Immature natural killer cell (primary cell): ENCODE results near the gene ZNF524. TPM values are rescaled to one million over a fixed set of nuclear protein-coding genes. Genes with fewer than 3 reads are reported as not detected.

Experiments
- DNase-seq, 3 donors: peaks; one replicate each; pipeline ENCODE4 v3.0.0; 2022; ENCODE audit warnings: mixed read lengths in 1 of 3
- H3K27ac Mint-ChIP-seq, 6 donors: one replicate each; pipeline ENCODE4 v1.8.0; 2020; ENCODE audit warnings: mixed read lengths in 6 of 6, mild to moderate bottlenecking in 5 of 6, inconsistent platforms in 4 of 6, moderate library complexity in 3 of 6
- H3K27me3 Mint-ChIP-seq, 3 donors: one replicate each; pipeline ENCODE4 v1.8.0; 2020 to 2021; ENCODE audit warnings: low read depth in 3 of 3, mild to moderate bottlenecking in 3 of 3, mixed read lengths in 3 of 3, moderate library complexity in 3 of 3, inconsistent platforms in 1 of 3
- H3K36me3 Mint-ChIP-seq, 3 donors: one replicate each; pipeline ENCODE4 v1.8.0; 2020; ENCODE audit warnings: mixed read lengths in 3 of 3, inconsistent platforms in 2 of 3, mild to moderate bottlenecking in 2 of 3
- H3K4me1 Mint-ChIP-seq, 2 donors: one replicate each; pipeline ENCODE4 v1.8.0; 2020; ENCODE audit warnings: inconsistent platforms in 2 of 2, mild to moderate bottlenecking in 2 of 2, mixed read lengths in 2 of 2, moderate library complexity in 1 of 2
- H3K4me3 Mint-ChIP-seq, 5 donors: one replicate each; pipeline ENCODE4 v1.8.0; 2020; ENCODE audit warnings: mild to moderate bottlenecking in 5 of 5, mixed read lengths in 5 of 5, inconsistent platforms in 3 of 5, moderate library complexity in 3 of 5
- H3K9me3 Mint-ChIP-seq, 6 donors: one replicate each; pipeline ENCODE4 v1.8.0; 2020; ENCODE audit warnings: mild to moderate bottlenecking in 6 of 6, mixed read lengths in 6 of 6, inconsistent platforms in 4 of 6, moderate library complexity in 3 of 6
- polyA plus RNA-seq, 3 donors: library from polyadenylated mRNA; unstranded; fragments of 300-500 nt; fragmentation: Illumina TruSeq; gene quantifications; one replicate each; pipeline ENCODE4 v1.2.3, GENCODE V29; 2021

Gene ZNF524
- polyA plus RNA-seq, 3 donors from 2014 or later, result 23.9 to 36.4 (median 31.7) TPM

DNA sequence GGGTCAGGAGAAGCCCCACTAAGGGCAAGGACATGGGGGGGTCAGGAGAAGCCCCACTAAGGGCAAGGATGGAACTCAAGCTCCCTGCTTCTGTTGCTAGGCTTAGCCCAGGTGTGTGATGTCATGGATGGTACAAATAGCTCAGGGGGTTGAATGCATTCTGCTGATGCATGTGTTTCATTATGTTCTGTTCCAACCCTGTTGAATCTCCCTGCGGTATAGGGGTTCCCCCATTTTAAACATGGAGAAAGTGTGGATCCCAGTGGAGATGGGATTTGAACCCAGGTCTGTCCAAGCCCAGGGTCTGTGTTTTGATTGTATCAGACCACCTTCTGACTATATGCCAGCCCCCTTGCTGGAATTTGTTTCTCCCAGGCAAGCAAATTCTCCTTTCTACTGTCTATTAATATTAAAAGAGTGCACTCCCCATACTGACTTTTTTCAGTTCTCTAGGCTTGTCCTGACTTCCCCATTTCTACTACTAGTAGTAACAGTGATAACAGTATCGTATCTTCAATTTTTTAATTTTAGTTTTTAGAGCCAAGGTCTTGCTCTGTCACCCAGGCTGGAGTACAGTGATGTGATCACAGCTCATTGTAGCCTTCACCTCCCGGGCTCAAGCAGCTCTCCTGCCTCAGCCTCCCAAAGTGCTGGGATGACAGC, 12.0 kb downstream of the ZNF524 start:
- H3K4me1 Mint-ChIP-seq, result peaks cover 32 to 51% of the 10 kb centered on the region in 2 donors
- H3K36me3 Mint-ChIP-seq, result peaks cover 3 to 12% (median 8%) of the 10 kb centered on the region in 3 donors
- H3K27ac Mint-ChIP-seq, result peak overlapping the region in 1 of 6 donors; percentile 26
- H3K9me3 Mint-ChIP-seq, result peaks cover 0 to 2% (median 0%) of the 10 kb centered on the region in 6 donors
- H3K4me3 Mint-ChIP-seq, result no peak overlapping the region
- H3K27me3 Mint-ChIP-seq, result peaks cover 0 to 4% (median under 1%) of the 10 kb centered on the region in 3 donors
- no peak for DNase-seq

DNA sequence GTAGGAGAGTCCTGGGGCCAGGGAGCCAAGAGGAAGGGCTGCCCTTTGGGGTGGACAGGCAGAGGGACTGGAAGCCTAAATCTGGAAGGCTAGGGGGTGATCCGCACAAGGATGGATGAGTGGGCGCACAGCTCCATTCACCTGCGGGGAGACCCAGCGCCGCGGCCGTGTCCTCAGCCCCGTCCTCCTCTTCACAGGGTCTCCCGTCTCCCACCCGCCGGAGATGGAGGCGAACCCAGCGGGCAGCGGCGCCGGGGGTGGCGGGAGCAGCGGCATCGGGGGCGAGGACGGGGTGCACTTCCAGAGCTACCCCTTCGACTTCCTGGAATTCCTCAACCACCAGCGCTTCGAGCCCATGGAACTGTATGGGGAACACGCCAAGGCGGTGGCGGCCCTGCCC, 13.3 kb downstream of the ZNF524 start:
- peaks cover 25 to 43% of the 10 kb centered on the region in 2 donors for H3K4me1 Mint-ChIP-seq
- H3K27ac Mint-ChIP-seq, result no peak overlapping the region
- H3K4me3 Mint-ChIP-seq, result no peak overlapping the region
- H3K36me3 Mint-ChIP-seq, result peaks cover 3 to 12% (median 7%) of the 10 kb centered on the region in 3 donors
- no peak for DNase-seq
- peaks cover 0 to 4% (median 2%) of the 10 kb centered on the region in 3 donors for H3K27me3 Mint-ChIP-seq
- H3K9me3 Mint-ChIP-seq, result no peaks in the 10 kb centered on the region

DNA sequence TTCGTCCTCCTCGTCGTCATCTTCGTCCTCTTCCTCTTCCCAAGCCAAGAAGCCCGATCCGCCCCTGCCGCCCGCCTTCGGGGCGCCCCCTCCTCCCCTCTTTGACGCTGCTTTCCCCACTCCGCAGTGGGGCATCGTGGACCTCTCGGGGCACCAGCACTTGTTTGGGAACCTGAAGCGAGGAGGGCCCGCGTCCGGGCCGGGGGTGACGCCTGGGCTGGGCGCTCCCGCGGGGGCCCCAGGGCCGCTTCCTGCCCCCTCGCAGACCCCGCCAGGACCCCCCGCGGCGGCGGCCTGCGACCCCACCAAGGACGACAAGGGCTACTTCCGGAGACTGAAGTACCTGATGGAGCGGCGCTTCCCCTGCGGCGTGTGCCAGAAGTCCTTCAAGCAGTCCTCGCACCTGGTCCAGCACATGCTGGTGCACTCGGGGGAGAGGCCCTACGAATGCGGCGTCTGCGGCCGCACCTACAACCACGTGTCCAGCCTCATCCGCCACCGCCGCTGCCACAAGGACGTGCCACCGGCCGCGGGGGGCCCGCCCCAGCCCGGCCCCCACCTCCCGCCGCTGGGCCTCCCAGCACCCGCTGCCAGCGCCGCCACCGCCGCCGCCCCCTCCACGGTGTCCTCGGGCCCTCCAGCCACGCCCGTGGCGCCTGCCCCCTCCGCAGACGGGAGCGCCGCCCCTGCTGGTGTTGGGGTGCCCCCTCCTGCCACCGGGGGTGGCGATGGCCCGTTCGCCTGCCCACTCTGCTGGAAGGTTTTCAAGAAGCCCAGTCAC, 14.0 kb downstream of the ZNF524 start:
- Mint-ChIP-seq H3K4me3 (no peak overlapping the region), H3K4me1 (peaks cover 21 to 36% of the 10 kb centered on the region in 2 donors)
- DNase-seq, result no peak

DNA sequence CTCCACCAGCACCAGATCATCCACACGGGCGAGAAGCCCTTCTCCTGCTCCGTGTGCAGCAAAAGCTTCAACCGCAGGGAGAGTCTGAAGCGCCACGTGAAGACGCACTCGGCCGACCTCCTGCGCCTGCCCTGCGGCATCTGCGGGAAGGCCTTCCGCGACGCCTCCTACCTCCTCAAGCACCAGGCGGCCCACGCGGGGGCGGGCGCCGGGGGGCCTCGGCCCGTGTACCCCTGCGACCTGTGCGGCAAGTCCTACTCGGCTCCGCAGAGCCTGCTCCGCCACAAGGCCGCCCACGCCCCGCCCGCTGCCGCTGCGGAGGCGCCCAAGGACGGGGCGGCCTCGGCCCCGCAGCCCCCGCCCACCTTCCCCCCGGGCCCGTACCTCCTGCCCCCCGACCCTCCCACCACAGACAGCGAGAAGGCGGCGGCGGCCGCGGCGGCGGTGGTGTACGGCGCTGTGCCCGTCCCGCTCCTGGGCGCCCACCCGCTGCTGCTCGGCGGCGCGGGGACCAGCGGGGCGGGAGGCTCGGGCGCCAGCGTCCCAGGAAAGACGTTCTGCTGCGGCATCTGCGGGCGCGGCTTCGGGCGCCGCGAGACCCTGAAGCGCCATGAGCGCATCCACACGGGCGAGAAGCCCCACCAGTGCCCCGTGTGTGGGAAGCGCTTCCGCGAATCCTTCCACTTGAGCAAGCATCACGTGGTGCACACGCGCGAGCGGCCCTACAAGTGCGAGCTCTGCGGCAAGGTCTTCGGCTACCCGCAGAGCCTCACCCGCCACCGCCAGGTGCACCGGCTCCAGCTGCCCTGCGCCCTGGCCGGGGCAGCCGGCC, 14.8 kb downstream of the ZNF524 start:
- Mint-ChIP-seq H3K4me1 (peaks cover 17 to 32% of the 10 kb centered on the region in 2 donors), H3K4me3 (no peak overlapping the region), H3K9me3 (no peaks in the 10 kb centered on the region), H3K36me3 (peaks cover 0 to 12% (median 7%) of the 10 kb centered on the region in 3 donors), H3K27me3 (peaks cover 0 to 4% (median 2%) of the 10 kb centered on the region in 3 donors), H3K27ac (no peak overlapping the region)
- DNase-seq, result no peak

More for the DNA sequence above, 14.0 kb downstream of the ZNF524 start:
- Mint-ChIP-seq H3K27ac (no peak overlapping the region), H3K36me3 (peaks cover 3 to 12% (median 7%) of the 10 kb centered on the region in 3 donors), H3K9me3 (no peaks in the 10 kb centered on the region), H3K27me3 (peaks cover 0 to 4% (median 2%) of the 10 kb centered on the region in 3 donors)

DNA sequence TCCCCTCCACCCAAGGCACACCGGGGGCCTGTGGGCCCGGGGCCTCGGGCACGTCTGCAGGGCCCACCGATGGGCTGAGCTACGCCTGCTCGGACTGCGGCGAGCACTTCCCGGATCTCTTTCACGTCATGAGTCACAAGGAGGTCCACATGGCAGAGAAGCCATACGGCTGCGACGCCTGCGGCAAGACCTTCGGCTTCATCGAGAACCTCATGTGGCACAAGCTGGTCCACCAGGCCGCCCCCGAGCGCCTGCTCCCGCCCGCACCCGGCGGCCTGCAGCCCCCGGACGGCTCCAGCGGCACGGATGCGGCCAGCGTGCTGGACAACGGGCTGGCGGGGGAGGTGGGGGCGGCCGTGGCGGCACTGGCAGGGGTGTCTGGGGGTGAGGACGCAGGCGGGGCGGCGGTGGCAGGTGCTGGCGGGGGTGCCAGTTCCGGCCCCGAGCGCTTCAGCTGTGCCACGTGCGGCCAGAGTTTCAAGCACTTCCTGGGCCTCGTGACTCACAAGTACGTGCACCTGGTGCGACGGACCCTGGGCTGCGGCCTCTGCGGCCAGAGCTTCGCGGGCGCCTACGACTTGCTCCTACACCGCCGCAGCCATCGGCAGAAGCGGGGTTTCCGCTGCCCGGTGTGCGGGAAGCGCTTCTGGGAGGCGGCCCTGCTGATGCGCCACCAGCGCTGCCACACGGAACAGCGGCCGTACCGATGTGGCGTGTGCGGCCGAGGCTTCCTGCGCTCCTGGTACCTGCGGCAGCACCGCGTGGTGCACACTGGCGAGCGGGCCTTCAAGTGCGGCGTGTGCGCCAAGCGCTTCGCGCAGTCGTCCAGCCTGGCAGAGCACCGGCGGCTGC, 15.7 kb downstream of the ZNF524 start:
- Mint-ChIP-seq H3K9me3 (no peaks in the 10 kb centered on the region), H3K4me3 (no peak overlapping the region), H3K36me3 (peaks cover 0 to 9% (median 7%) of the 10 kb centered on the region in 3 donors), H3K4me1 (peaks cover 20 to 36% of the 10 kb centered on the region in 2 donors), H3K27me3 (peaks cover 0 to 2% (median 2%) of the 10 kb centered on the region in 3 donors), H3K27ac (no peak overlapping the region)
- DNase-seq, result no peak

DNA sequence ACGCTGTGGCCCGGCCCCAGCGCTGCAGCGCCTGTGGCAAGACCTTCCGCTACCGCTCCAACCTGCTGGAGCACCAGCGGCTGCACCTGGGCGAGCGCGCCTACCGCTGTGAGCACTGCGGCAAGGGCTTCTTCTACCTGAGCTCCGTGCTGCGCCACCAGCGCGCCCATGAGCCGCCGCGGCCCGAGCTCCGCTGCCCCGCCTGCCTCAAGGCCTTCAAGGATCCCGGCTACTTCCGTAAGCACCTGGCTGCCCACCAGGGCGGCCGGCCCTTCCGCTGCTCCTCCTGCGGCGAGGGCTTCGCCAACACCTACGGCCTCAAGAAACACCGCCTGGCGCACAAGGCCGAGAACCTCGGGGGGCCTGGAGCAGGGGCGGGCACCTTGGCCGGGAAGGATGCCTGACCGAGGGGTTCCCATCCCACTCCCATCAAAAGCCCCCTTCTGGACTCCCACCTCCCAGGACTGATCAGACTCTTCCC, 16.3 kb downstream of the ZNF524 start:
- peaks cover 15 to 29% of the 10 kb centered on the region in 2 donors for H3K4me1 Mint-ChIP-seq
- H3K27me3 Mint-ChIP-seq, result peaks cover 0 to 2% (median 2%) of the 10 kb centered on the region in 3 donors
- no peaks in the 10 kb centered on the region for H3K9me3 Mint-ChIP-seq
- H3K36me3 Mint-ChIP-seq, result peaks cover 0 to 9% (median 7%) of the 10 kb centered on the region in 3 donors
- no peak for DNase-seq
- H3K27ac Mint-ChIP-seq, result no peak overlapping the region
- H3K4me3 Mint-ChIP-seq, result no peak overlapping the region

DNA sequence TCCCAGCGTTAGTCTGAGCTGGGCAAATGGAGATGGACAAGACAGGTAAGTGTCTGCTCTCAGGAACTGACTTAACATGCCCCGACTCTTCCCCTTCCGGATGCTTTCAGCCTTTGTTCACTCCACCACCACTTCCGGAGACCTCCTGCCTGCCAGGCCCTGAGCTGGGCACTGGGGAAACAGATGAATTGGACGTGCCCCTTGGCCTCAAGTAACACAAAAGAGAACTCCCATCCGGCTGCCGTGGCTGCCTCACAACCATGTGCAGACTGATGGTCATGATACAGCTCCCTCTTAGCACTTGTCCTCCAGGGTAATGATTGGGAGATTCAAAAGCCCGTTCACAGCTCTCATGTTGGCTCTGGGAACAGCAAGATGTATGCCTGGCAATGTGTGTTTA, 17.3 kb downstream of the ZNF524 start:
- Mint-ChIP-seq H3K9me3 (no peaks in the 10 kb centered on the region), H3K4me1 (peaks cover 10 to 19% of the 10 kb centered on the region in 2 donors), H3K27me3 (peaks cover 0 to 2% (median 0%) of the 10 kb centered on the region in 3 donors), H3K27ac (no peak overlapping the region), H3K36me3 (peaks cover 0 to 8% (median 7%) of the 10 kb centered on the region in 3 donors), H3K4me3 (no peak overlapping the region)
- DNase-seq, result no peak

DNA sequence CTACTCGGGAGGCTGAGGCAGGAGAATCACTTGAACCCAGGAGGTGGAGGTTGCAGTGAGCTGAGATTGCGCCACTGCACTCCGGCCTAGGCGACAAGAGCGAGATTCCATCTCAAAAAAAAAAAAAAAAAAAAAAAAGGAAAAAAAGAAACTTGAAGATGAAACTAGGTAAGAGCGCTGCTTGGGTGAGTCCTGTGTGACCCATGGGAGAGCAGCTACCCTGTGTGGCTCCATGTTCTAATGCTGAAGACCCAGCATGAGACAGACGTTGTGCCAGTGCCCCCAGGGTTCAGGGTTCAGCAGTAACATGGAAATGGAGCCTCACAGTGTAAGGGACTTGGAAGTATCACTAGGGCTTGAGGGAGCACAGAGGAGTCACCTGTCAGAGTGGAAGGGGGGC, 18.3 kb downstream of the ZNF524 start:
- Mint-ChIP-seq H3K36me3 (peaks cover 0 to 6% (median 2%) of the 10 kb centered on the region in 3 donors), H3K4me1 (peaks cover 9 to 16% of the 10 kb centered on the region in 2 donors), H3K9me3 (no peaks in the 10 kb centered on the region), H3K27me3 (peaks cover 0 to 2% (median 0%) of the 10 kb centered on the region in 3 donors), H3K4me3 (no peak overlapping the region), H3K27ac (peak overlapping the region in 1 of 6 donors; percentile 22)
- DNase-seq, result no peak

DNA sequence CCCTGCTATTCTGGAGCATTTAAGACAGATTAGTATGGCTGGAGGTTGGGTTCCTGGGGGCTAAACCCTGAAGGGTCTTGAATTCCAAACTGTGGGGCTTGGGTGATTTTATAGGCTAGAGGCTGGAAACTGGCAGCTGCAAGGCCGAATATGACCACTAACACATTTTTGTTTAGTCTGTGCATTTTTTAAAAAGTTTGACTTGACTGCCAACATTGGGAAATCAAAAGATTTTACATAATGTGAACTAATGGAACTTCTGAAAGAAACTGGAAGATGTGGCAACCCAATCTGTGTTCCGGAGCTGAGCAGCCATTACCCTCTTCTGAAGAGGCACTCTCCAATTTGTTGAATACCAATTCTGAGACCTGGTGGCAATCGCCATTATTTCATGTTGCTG, 19.2 kb downstream of the ZNF524 start:
- Mint-ChIP-seq H3K4me1 (peaks cover 15 to 24% of the 10 kb centered on the region in 2 donors), H3K4me3 (no peak overlapping the region), H3K9me3 (no peaks in the 10 kb centered on the region), H3K27ac (peak overlapping the region in 1 of 6 donors; percentile 44), H3K27me3 (peaks cover 0 to 7% (median 4%) of the 10 kb centered on the region in 3 donors), H3K36me3 (peaks cover 0 to 8% (median 4%) of the 10 kb centered on the region in 3 donors)
- DNase-seq, result no peak

DNA sequence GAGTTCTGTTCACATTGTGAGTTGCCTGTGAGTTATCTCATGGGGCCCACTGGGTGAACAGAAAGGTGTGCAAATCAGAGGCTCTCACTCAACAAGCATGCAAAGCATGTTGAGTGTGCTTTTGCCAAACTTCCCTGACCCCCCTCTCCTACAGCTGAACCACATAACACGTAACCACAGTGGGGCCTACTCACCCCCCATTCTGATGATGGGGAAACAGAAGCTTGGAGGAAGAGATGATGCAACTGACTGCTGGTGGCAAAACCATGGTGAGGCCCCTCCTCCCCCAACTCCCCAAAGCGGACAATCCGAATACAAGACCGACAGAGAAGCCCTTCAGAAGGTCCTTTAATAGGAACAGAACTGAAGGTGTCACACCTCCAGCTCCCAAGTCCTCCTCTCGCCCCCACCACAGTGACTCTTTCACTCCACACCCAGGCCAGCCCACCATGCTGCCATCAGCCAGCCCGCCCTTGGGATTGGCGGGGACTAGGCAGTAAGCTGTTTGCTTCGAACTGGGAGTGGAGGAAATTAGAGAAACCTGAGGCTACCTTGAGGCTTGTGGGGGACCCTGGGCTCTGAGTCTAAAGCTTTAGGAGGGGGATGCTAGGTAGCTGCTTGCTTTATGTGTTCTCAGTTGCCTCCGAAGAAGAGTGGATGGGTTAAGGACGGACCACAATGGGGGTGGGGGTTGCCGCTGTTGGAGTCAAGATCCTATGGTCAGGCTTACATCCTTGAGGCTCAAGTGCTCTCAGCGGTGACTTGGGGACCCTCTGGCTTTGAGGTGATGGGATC, 20.5 kb downstream of the ZNF524 start:
- H3K4me3 Mint-ChIP-seq, result no peak overlapping the region
- H3K36me3 Mint-ChIP-seq, result peaks cover 0 to 8% (median 4%) of the 10 kb centered on the region in 3 donors
- peaks cover 22 to 33% of the 10 kb centered on the region in 2 donors for H3K4me1 Mint-ChIP-seq

DNA sequence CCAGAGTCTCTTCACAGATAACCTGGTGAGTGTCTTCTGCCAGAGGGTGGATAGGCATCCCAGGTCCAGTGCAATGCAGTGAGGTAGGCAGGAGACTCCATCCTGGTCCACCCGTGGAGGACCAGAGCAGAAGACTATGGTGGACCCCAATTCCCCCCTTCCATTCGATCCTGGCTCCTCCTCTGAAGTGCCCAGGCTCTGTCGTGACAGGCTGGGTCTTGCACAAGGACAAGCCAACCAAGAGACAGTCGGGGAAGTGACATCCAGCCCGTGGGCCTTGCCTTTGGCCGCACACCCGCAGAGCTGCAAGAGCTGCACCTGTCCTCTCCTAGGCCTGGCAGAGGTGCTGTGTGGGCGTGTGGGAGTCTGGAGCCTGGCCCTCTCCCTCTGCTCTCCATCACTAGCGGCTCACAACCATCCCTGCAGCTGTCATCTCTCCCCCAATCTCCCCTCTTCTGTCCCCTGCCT, 21.2 kb downstream of the ZNF524 start:
- H3K27ac Mint-ChIP-seq, result no peak overlapping the region
- DNase-seq, result no peak
- H3K36me3 Mint-ChIP-seq, result peaks cover 0 to 8% (median 4%) of the 10 kb centered on the region in 3 donors
- H3K9me3 Mint-ChIP-seq, result no peaks in the 10 kb centered on the region
- no peak overlapping the region for H3K4me3 Mint-ChIP-seq
- peaks cover 5 to 12% (median 8%) of the 10 kb centered on the region in 3 donors for H3K27me3 Mint-ChIP-seq
- peaks cover 22 to 33% of the 10 kb centered on the region in 2 donors for H3K4me1 Mint-ChIP-seq

More for the DNA sequence above, 20.5 kb downstream of the ZNF524 start:
- Mint-ChIP-seq H3K27ac (peak overlapping the region in 1 of 6 donors; percentile 33), H3K9me3 (no peaks in the 10 kb centered on the region), H3K27me3 (peaks cover 5 to 12% (median 8%) of the 10 kb centered on the region in 3 donors)
- no peak for DNase-seq
